Kasumi-1 (cell line): ENCODE measurements around the gene GJA9.
"Not testable (repeated sequence)": the region's sequence is repeated elsewhere in the genome, so short reads cannot be mapped to it uniquely, and the experiment has no call there.

Source experiments
- DNase-seq, 2 experiments: peaks; one replicate each; lab custom pipeline; 2025; lab: John Stamatoyannopoulos, UW

The GJA9 gene

GRCh38 chr1:38881487-38881886, at the start of gene GJA9:
Gene GJA9 (minus strand): TSS chr1:38881587. CDS start chr1:38876098, 5,489 bp downstream.
- DNase-seq = no peak

GRCh38 chr1:38929476-38929875, 48.1 kb upstream of the GJA9 start:
- no peak for DNase-seq

- DNase-seq = no peak
Observed at GRCh38 chr1:38929054-38929453, 47.7 kb upstream of the GJA9 start.

GRCh38 chr1:38926091-38926490, 44.7 kb upstream of the GJA9 start:
- no peak for DNase-seq

GRCh38 chr1:38925391-38925790, 44.0 kb upstream of the GJA9 start:
- no peak for DNase-seq

GRCh38 chr1:38923607-38924006, 42.2 kb upstream of the GJA9 start:
- no peak for DNase-seq

GRCh38 chr1:38919130-38919529, 37.7 kb upstream of the GJA9 start:
- no peak for DNase-seq

- DNase-seq = no peak
Observed at GRCh38 chr1:38918568-38918967, 37.2 kb upstream of the GJA9 start.

- no peak for DNase-seq
Observed at GRCh38 chr1:38917772-38918171, 36.4 kb upstream of the GJA9 start.

GRCh38 chr1:38917337-38917736, 36.0 kb upstream of the GJA9 start:
- no peak for DNase-seq

GRCh38 chr1:38915352-38915948, 34.1 kb upstream of the GJA9 start:
- DNase-seq = no peak

GRCh38 chr1:38914908-38915307, 33.5 kb upstream of the GJA9 start:
- DNase-seq = not testable (repeated sequence)

GRCh38 chr1:38908821-38909220, 27.4 kb upstream of the GJA9 start:
- no peak for DNase-seq

GRCh38 chr1:38905985-38906384, 24.6 kb upstream of the GJA9 start:
- no peak for DNase-seq

- DNase-seq = no peak
Observed at GRCh38 chr1:38899560-38899959, 18.2 kb upstream of the GJA9 start.

- DNase-seq = no peak
Observed at GRCh38 chr1:38898653-38899230, 17.4 kb upstream of the GJA9 start.

GRCh38 chr1:38896169-38896568, 14.8 kb upstream of the GJA9 start:
- no peak for DNase-seq

- DNase-seq = no peak
Observed at GRCh38 chr1:38892976-38893375, 11.6 kb upstream of the GJA9 start.

- DNase-seq = no peak
Observed at GRCh38 chr1:38891753-38892152, 10.4 kb upstream of the GJA9 start.

GRCh38 chr1:38889589-38889988, 8.2 kb upstream of the GJA9 start:
- DNase-seq = no peak

GRCh38 chr1:38888423-38889333, 7.3 kb upstream of the GJA9 start:
- no peak for DNase-seq

- DNase-seq = no peak
Observed at GRCh38 chr1:38885092-38885491, 3.7 kb upstream of the GJA9 start.

- no peak for DNase-seq
Observed at GRCh38 chr1:38875811-38876210, 5.6 kb downstream of the GJA9 start.
